ENCODE measurements around the gene MASP1. TPM values are rescaled to one million over a fixed set of nuclear protein-coding genes. Genes with fewer than 3 reads are reported as not detected.

MASP1 gene
- total and polyA plus RNA-seq, 12 donors: 0.72 to 19.5 (median 4.9) TPM

DNA sequence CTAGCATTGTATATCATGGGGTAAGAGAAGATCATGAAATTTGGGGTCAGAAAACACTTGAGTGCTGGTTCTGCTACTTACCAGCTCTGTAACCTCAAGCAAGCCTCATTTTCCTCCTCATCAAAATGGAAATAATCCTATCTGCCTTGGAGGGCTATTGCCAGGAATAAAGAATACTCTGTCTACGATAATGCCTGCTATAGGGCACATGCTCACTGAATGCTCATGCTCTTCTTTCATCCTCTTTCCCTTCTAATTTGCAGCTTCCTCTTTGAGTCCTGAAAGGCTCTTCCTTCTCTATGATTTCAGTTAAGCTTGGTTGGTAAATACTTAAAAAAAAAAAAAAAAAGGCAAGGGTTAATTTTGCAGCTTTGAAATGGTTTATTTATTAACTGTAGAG is 81.4 kb downstream of the MASP1 start:
- DNase-seq: no peak
- Histone ChIP-seq H3K36me3 (replicated peaks in 1 of 2) (no peaks in the 10 kb centered on the region), H3K4me1 (replicated peaks in 1 of 2) (peaks cover 0 to 8% of the 10 kb centered on the region in 2 donors), H3K4me3 (no peak overlapping the region), H3K9me3 (replicated peaks in 1 of 3) (no peaks in the 10 kb centered on the region), H3K27ac (no peak overlapping the region), H3K27me3 (no peaks in the 10 kb centered on the region)
- 56 to 74% (median 70%) methylated on average over 1 of the region's 1 CpG for WGBS, 4 donors
- intact Hi-C loops (cut with DNase I): no loop called here
- no peak for TF ChIP-seq POLR2A (IDR thresholded peaks at IDR 0.05)
- TF ChIP-seq, protein P1, sequence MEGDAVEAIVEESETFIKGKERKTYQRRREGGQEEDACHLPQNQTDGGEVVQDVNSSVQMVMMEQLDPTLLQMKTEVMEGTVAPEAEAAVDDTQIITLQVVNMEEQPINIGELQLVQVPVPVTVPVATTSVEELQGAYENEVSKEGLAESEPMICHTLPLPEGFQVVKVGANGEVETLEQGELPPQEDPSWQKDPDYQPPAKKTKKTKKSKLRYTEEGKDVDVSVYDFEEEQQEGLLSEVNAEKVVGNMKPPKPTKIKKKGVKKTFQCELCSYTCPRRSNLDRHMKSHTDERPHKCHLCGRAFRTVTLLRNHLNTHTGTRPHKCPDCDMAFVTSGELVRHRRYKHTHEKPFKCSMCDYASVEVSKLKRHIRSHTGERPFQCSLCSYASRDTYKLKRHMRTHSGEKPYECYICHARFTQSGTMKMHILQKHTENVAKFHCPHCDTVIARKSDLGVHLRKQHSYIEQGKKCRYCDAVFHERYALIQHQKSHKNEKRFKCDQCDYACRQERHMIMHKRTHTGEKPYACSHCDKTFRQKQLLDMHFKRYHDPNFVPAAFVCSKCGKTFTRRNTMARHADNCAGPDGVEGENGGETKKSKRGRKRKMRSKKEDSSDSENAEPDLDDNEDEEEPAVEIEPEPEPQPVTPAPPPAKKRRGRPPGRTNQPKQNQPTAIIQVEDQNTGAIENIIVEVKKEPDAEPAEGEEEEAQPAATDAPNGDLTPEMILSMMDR (IDR thresholded peaks at IDR 0.05): no peak

DNA sequence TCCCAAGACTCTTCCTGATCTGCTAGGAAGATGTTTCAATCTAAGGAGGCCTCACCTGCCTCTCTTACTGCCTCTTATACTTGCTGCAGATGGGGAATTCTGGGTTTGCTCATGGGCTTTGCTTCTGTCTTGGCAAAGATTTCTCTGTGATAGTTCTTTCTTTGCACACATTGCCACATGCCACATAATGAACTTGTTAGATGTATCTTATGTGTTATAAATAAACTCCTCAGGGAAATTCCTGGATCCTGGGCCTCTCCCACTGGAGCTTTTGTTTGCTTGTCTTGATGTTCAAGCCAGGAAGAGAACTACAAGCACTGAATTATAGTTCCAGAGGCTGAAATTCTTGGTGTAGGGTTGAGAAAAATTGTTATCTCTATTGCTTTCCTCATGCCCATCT is 82.0 kb downstream of the MASP1 start:
- Histone ChIP-seq H3K4me3 (no peak overlapping the region), H3K27me3 (no peaks in the 10 kb centered on the region), H3K9me3 (replicated peaks in 1 of 3) (no peaks in the 10 kb centered on the region), H3K27ac (no peak overlapping the region), H3K36me3 (replicated peaks in 1 of 2) (no peaks in the 10 kb centered on the region), H3K4me1 (replicated peaks in 1 of 2) (peaks cover 0 to 8% of the 10 kb centered on the region in 2 donors)
- no peak for DNase-seq
- intact Hi-C loops (cut with DNase I): no loop called here
- TF ChIP-seq, protein P1 (IDR thresholded peaks at IDR 0.05): no peak
- no peak for TF ChIP-seq POLR2A (IDR thresholded peaks at IDR 0.05)

DNA sequence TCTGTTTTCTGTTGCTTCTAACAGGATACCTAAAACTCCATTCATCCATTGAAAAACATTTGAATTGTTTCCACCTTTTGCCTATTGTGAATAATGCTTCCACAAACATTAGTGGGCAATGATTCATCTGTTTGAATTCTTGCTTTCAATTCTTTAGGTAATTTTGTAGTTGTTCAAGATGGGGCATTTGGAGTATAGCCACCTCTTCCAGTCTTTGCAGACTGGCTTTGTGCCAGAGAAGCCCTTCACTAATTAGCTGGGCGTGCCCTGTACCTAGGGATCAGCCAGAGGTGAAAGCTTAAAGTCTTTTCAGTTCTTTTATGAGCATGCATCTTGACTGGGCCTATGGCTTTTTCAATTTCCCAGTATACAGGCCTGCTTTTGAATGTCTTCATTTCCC is 83.4 kb downstream of the MASP1 start:
- Histone ChIP-seq H3K9me3 (replicated peaks in 1 of 3) (no peaks in the 10 kb centered on the region), H3K4me3 (no peak overlapping the region), H3K27ac (no peak overlapping the region), H3K4me1 (replicated peaks in 1 of 2) (peaks cover 0 to 8% of the 10 kb centered on the region in 2 donors), H3K36me3 (replicated peaks in 1 of 2) (no peaks in the 10 kb centered on the region), H3K27me3 (no peaks in the 10 kb centered on the region)
- TF ChIP-seq, protein P1 (IDR thresholded peaks at IDR 0.05): no peak
- TF ChIP-seq POLR2A (IDR thresholded peaks at IDR 0.05): no peak
- intact Hi-C loops (cut with DNase I): no loop called here
- no peak for DNase-seq
- 70 to 94% (median 82%) methylated on average over 1 of the region's 1 CpG for WGBS, 4 donors

DNA sequence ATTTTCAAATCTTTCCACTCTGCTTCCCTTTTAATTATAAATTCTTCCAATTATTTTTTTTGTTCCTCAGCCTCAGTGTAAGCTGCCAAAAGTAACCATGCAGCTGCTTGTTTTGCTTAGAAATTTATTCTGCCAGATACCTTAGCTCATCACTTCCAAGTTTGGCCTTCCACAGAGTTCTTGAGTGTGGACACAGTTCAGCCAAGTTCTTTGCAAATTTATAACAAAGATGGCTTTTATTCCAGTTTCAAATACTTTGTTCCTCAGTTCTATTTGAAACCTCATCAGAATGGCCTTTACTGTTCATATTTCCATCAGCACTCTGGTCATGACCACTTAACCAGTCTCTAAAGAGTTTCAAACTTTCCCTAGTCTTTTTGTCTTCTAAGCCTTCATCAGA is 83.9 kb downstream of the MASP1 start:
- intact Hi-C loops (cut with DNase I): no loop called here
- no peaks in the 10 kb centered on the region for H3K9me3 ChIP-seq (replicated peaks in 1 of 3)
- no peak for DNase-seq
- no peaks in the 10 kb centered on the region for H3K27me3 ChIP-seq
- peaks cover 0 to 8% of the 10 kb centered on the region in 2 donors for H3K4me1 ChIP-seq (replicated peaks in 1 of 2)
- TF ChIP-seq POLR2A (IDR thresholded peaks at IDR 0.05): no peak
- TF ChIP-seq, protein P1 (IDR thresholded peaks at IDR 0.05): no peak
- H3K36me3 ChIP-seq (replicated peaks in 1 of 2): no peaks in the 10 kb centered on the region
- H3K27ac ChIP-seq: no peak overlapping the region
- no peak overlapping the region for H3K4me3 ChIP-seq
